ENCODE results near the gene AGFG1.

GRCh38 chr2:227439214-227439613 lies 32.7 kb upstream of the AGFG1 start:
- TF ChIP-seq, protein P1, sequence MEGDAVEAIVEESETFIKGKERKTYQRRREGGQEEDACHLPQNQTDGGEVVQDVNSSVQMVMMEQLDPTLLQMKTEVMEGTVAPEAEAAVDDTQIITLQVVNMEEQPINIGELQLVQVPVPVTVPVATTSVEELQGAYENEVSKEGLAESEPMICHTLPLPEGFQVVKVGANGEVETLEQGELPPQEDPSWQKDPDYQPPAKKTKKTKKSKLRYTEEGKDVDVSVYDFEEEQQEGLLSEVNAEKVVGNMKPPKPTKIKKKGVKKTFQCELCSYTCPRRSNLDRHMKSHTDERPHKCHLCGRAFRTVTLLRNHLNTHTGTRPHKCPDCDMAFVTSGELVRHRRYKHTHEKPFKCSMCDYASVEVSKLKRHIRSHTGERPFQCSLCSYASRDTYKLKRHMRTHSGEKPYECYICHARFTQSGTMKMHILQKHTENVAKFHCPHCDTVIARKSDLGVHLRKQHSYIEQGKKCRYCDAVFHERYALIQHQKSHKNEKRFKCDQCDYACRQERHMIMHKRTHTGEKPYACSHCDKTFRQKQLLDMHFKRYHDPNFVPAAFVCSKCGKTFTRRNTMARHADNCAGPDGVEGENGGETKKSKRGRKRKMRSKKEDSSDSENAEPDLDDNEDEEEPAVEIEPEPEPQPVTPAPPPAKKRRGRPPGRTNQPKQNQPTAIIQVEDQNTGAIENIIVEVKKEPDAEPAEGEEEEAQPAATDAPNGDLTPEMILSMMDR (IDR thresholded peaks at IDR 0.05 in 2 of 3, conservative IDR thresholded peaks at IDR 0.05 in 1 of 3; ENCODE audit: borderline replicate concordance in 1 of 3, insufficient read depth in 1 of 3, low read depth in 2 of 3, low read length in 2 of 3), result no peak
- TF ChIP-seq, protein P2, sequence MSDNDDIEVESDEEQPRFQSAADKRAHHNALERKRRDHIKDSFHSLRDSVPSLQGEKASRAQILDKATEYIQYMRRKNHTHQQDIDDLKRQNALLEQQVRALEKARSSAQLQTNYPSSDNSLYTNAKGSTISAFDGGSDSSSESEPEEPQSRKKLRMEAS (IDR thresholded peaks at IDR 0.05), result no peak
- TF ChIP-seq RAD21 (IDR thresholded peaks at IDR 0.05; ENCODE audit: low read depth), result no peak
- TF ChIP-seq POLR2A (IDR thresholded peaks at IDR 0.05; ENCODE audit: borderline replicate concordance, extremely low read depth, insufficient read depth, insufficient read length), result no peak

Data from HCT116 (cell line).